Neural cell (in vitro differentiated cells): ENCODE results near the gene SDC3. TPM values are rescaled to one million over a fixed set of nuclear protein-coding genes. Genes with fewer than 3 reads are reported as not detected.

ENCODE experiments used
- H2AFZ ChIP-seq: fragments of 200-600, 300-800 bp; sonication (generic), shearing (Covaris generic); 2 replicates; pipeline ENCODE4 v1.6.0; 2014; ENCODE audit warnings: low read depth, mild to moderate bottlenecking, antibody characterized with exemption, low read length, moderate library complexity
- H3F3A ChIP-seq: fragments of 200-600 bp; shearing (Covaris generic); 2 replicates; pipeline ENCODE4 v1.6.1; 2016; ENCODE audit warnings: mild to moderate bottlenecking, moderate library complexity, mixed read lengths, antibody characterized with exemption, low read length; ENCODE audit not compliant: insufficient read depth, poor library complexity, severe bottlenecking
- H3K27ac ChIP-seq: fragments of 200-600, 300-800 bp; sonication (generic), shearing (Covaris generic); 2 replicates; pipeline ENCODE4 v1.5.1; 2014; ENCODE audit warnings: mild to moderate bottlenecking, low read length, moderate library complexity
- H3K27me3 ChIP-seq: fragments of 300-800, 200-600 bp; sonication (generic), shearing (Covaris generic); 2 replicates; pipeline ENCODE4 v1.6.0; 2014; ENCODE audit warnings: mild to moderate bottlenecking, low read depth, low read length, moderate library complexity; ENCODE audit not compliant: insufficient read depth
- H3K36me3 ChIP-seq: fragments of 300-800, 200-600 bp; sonication (generic), shearing (Covaris generic); 2 replicates; pipeline ENCODE4 v1.5.1; 2014; ENCODE audit warnings: mild to moderate bottlenecking, antibody characterized with exemption, low read length, moderate library complexity; ENCODE audit not compliant: insufficient read depth
- H3K4me2 ChIP-seq: fragments of 300-800, 200-600 bp; sonication (generic), shearing (Covaris generic); 2 replicates; pipeline ENCODE4 v1.6.0; 2014; ENCODE audit warnings: mild to moderate bottlenecking, low read length
- H3K4me3 ChIP-seq: fragments of 300-800, 200-600 bp; sonication (generic), shearing (Covaris generic); 2 replicates; pipeline ENCODE4 v1.5.1; 2014; ENCODE audit warnings: mild to moderate bottlenecking, low read length, moderate library complexity
- H3K79me2 ChIP-seq: fragments of 200-600 bp; shearing (Covaris generic); replicated peaks from 2 replicates; pipeline ENCODE4 v1.6.0; 2014; ENCODE audit warnings: mild to moderate bottlenecking, low read length, moderate library complexity; ENCODE audit not compliant: insufficient read depth
- H3K9ac ChIP-seq: fragments of 300-800, 200-600 bp; sonication (generic), shearing (Covaris generic); 2 replicates; pipeline ENCODE4 v1.6.1; 2016; ENCODE audit warnings: mild to moderate bottlenecking, low read length, mixed read lengths
- H3K9me2 ChIP-seq: fragments of 200-600 bp; shearing (Covaris generic); 2 replicates; pipeline ENCODE4 v1.6.1; 2016; ENCODE audit warnings: mild to moderate bottlenecking, low read length, mixed read lengths; ENCODE audit not compliant: insufficient read depth
- H3K9me3 ChIP-seq: fragments of 200-600, 300-800 bp; sonication (generic), shearing (Covaris generic); 2 replicates; pipeline ENCODE4 v1.6.1; 2016; ENCODE audit warnings: mild to moderate bottlenecking, mixed run types, low read length, moderate library complexity, mixed read lengths
- H4K20me1 ChIP-seq: fragments of 200-600 bp; shearing (Covaris generic); 2 replicates; pipeline ENCODE4 v1.6.1; 2016; ENCODE audit warnings: mild to moderate bottlenecking, mixed run types; ENCODE audit not compliant: insufficient read depth
- CTCF ChIP-seq: fragments of 450-650 bp; IDR thresholded peaks from 2 replicates; pipeline ENCODE4 v1.5.1; 2014; ENCODE audit warnings: antibody characterized with exemption, mild to moderate bottlenecking, moderate library complexity; ENCODE audit not compliant: poor library complexity, severe bottlenecking
- EP300 ChIP-seq: fragments of 450-650 bp; conservative IDR thresholded peaks from 2 replicates; pipeline ENCODE4 v1.6.1; 2014; ENCODE audit warnings: antibody characterized with exemption, mild to moderate bottlenecking, moderate library complexity; ENCODE audit not compliant: poor library complexity, severe bottlenecking
- EZH2 ChIP-seq: fragments of 200-600, 300-800 bp; shearing (Covaris generic), sonication (generic); IDR thresholded peaks from 2 replicates; pipeline ENCODE4 v1.6.1; 2014; ENCODE audit warnings: antibody characterized with exemption, low read length, borderline replicate concordance, mild to moderate bottlenecking; ENCODE audit not compliant: insufficient read depth, poor library complexity, severe bottlenecking
- MXI1 ChIP-seq: fragments of 450-650 bp; conservative IDR thresholded peaks from 2 replicates; pipeline ENCODE4 v1.6.1; 2014; ENCODE audit warnings: antibody characterized with exemption, mild to moderate bottlenecking; ENCODE audit not compliant: poor library complexity, severe bottlenecking
- POLR2AphosphoS5 ChIP-seq: IDR thresholded peaks from 2 replicates; pipeline ENCODE4 v1.6.1; 2012
- RAD21 ChIP-seq: fragments of 450-650 bp; conservative IDR thresholded peaks from 2 replicates; pipeline ENCODE4 v1.6.1; 2014; ENCODE audit warnings: antibody characterized with exemption, mild to moderate bottlenecking, moderate library complexity
- REST ChIP-seq: IDR thresholded peaks from 2 replicates; pipeline ENCODE4 v1.6.1; 2012; ENCODE audit warnings: borderline replicate concordance
- SMC3 ChIP-seq: fragments of 450-650 bp; conservative IDR thresholded peaks from 2 replicates; pipeline ENCODE4 v1.6.1; 2014; ENCODE audit warnings: antibody characterized with exemption, mild to moderate bottlenecking, moderate library complexity; ENCODE audit not compliant: poor library complexity
- TAF1 ChIP-seq: IDR thresholded peaks from 2 replicates; pipeline ENCODE4 v1.6.1; 2012; ENCODE audit warnings: low read depth
- polyA plus RNA-seq: library from polyadenylated mRNA; depleted of rRNA; stranded (reverse); fragments of >200 nt; gene quantifications from 2 replicates; pipeline ENCODE4 v1.2.3, GENCODE V29; 2014

SDC3 gene
- polyA plus RNA-seq, 1 donor from 2014 or later = 55.2 TPM

GRCh38 chr1:30916296-30916695 is 7.7 kb upstream of the SDC3 start:
- no peaks in the 10 kb centered on the region for H3F3A ChIP-seq
- H3K79me2 ChIP-seq = no peaks in the 10 kb centered on the region
- H3K9ac ChIP-seq = no peak overlapping the region
- H3K27ac ChIP-seq = no peak overlapping the region
- H3K4me2 ChIP-seq = no peak overlapping the region
- no peaks in the 10 kb centered on the region for H3K27me3 ChIP-seq
- no peaks in the 10 kb centered on the region for H3K9me2 ChIP-seq
- TF ChIP-seq CTCF (no peak), SMC3 (no peak), REST (no peak), RAD21 (no peak), EZH2 (no peak), POLR2AphosphoS5 (no peak), TAF1 (no peak), MXI1 (no peak), EP300 (no peak)
- H3K4me3 ChIP-seq = no peak overlapping the region
- H3K36me3 ChIP-seq = no peaks in the 10 kb centered on the region
- no peaks in the 10 kb centered on the region for H3K9me3 ChIP-seq
- no peaks in the 10 kb centered on the region for H4K20me1 ChIP-seq
- no peak overlapping the region for H2AFZ ChIP-seq

DNA sequence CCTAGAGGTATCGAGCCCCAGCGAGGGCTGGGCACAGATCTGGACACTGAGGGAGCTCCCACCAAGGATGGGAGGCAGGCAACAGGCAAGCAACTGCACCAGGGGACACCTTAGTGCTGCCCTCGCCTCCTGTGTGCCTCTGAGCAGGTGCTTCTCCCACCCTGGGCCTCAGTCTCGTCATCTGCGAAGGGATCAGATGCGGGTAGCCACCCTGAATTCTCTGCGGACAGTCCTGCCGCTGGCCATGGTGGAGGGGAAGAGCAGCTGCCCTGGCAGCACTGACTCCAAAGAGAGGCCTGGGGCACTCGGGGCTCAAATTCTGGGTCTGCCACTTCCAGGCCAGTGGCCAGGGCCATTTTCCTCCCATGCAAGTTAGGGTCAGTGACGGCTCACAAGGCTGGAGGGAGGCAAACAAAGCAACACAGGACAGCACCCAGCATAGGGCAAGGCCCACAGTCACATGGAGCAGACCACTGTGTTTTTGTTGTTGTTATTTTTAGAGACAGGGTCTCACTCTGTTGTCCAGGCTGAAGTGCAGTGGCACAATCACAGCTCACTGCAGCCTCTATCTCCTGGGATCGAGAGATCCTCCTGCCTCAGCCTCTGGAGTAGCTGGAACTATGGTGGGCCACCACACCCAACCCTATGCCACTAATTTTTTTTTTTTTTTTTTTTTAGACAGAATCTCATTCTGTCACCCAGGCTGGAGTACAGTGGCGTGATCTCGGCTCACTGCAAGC is 7.1 kb upstream of the SDC3 start:
- Histone ChIP-seq H3K4me2 (no peak overlapping the region), H2AFZ (no peak overlapping the region), H3F3A (no peaks in the 10 kb centered on the region), H3K36me3 (no peaks in the 10 kb centered on the region), H3K9me2 (no peaks in the 10 kb centered on the region), H3K9me3 (no peaks in the 10 kb centered on the region), H3K79me2 (no peaks in the 10 kb centered on the region), H3K9ac (no peak overlapping the region), H3K27me3 (no peaks in the 10 kb centered on the region), H3K27ac (no peak overlapping the region), H4K20me1 (no peaks in the 10 kb centered on the region), H3K4me3 (no peak overlapping the region)
- TF ChIP-seq SMC3 (no peak), POLR2AphosphoS5 (no peak), EP300 (no peak), TAF1 (no peak), MXI1 (no peak), RAD21 (no peak), REST (no peak), EZH2 (no peak), CTCF (no peak)
